Suppressor macrophage (primary cell): ENCODE data around the gene SUFU.

Experiments
- DNase-seq, 4 experiments: peaks; one replicate each; pipeline ENCODE4 v3.0.0-alpha.2; 2020 to 2022

Gene SUFU

GRCh38 chr10:102597131-102597991 lies 93.6 kb downstream of the SUFU start:
- no peak for DNase-seq

GRCh38 chr10:102598243-102598642 lies 94.5 kb downstream of the SUFU start:
- no peak for DNase-seq

- no peak for DNase-seq
These were observed 96.0 kb downstream of the SUFU start for GRCh38 chr10:102599565-102600327.

GRCh38 chr10:102600816-102601215 lies 97.0 kb downstream of the SUFU start:
- no peak for DNase-seq

GRCh38 chr10:102601639-102602038 lies 97.9 kb downstream of the SUFU start:
- DNase-seq: no peak

GRCh38 chr10:102602272-102603045 lies 98.7 kb downstream of the SUFU start:
- DNase-seq: no peak

- peak; percentile 43 to 75 (median 70) for DNase-seq
These were observed 100.2 kb downstream of the SUFU start for GRCh38 chr10:102603946-102604345.

GRCh38 chr10:102604439-102604841 lies 100.7 kb downstream of the SUFU start:
- DNase-seq: no peak

- peak in 1 of 4 experiments; percentile 25 for DNase-seq
These were observed 101.9 kb downstream of the SUFU start for GRCh38 chr10:102605712-102606111.

- DNase-seq: no peak
These were observed 104.7 kb downstream of the SUFU start for GRCh38 chr10:102608487-102608886.

GRCh38 chr10:102610441-102610887 lies 106.7 kb downstream of the SUFU start:
- DNase-seq: no peak

- DNase-seq: no peak
These were observed 107.8 kb downstream of the SUFU start for GRCh38 chr10:102611514-102612087.

GRCh38 chr10:102612964-102613275 lies 109.1 kb downstream of the SUFU start:
- no peak for DNase-seq

GRCh38 chr10:102613286-102613685 lies 109.5 kb downstream of the SUFU start:
- DNase-seq: no peak

- DNase-seq: no peak
These were observed 110.0 kb downstream of the SUFU start for GRCh38 chr10:102613785-102614184.

GRCh38 chr10:102614888-102615287 lies 111.1 kb downstream of the SUFU start:
- no peak for DNase-seq

- peak in 1 of 4 experiments; percentile 45 for DNase-seq
These were observed 111.6 kb downstream of the SUFU start for GRCh38 chr10:102615361-102615760.

- no peak for DNase-seq
These were observed 112.4 kb downstream of the SUFU start for GRCh38 chr10:102616066-102616770.

GRCh38 chr10:102617041-102617440 lies 113.3 kb downstream of the SUFU start:
- no peak for DNase-seq

GRCh38 chr10:102617816-102618215 lies 114.0 kb downstream of the SUFU start:
- DNase-seq: no peak

GRCh38 chr10:102619281-102619981 lies 115.7 kb downstream of the SUFU start:
- no peak for DNase-seq
